Kidney capillary endothelial cell (primary cell): ENCODE measurements around the gene SLC27A3.
A peak's percentile ranks its signal among the peaks of the same experiment; 100 is the strongest.
"Not testable (repeated sequence)": the region's sequence is repeated elsewhere in the genome, so short reads cannot be mapped to it uniquely, and the experiment has no call there.

Source experiments
- DNase-seq: peaks from one replicate; pipeline ENCODE4 v3.0.0-alpha.2; 2018; ENCODE audit warnings: low spot score

Gene SLC27A3

GRCh38 chr1:153780551-153780950 lies 5.3 kb downstream of the SLC27A3 start:
- DNase-seq: no peak

GRCh38 chr1:153782648-153783047 lies 7.4 kb downstream of the SLC27A3 start:
- not testable (repeated sequence) for DNase-seq

- DNase-seq: peak; percentile 93
Observed at GRCh38 chr1:153783233-153784190, 8.3 kb downstream of the SLC27A3 start.

DNA sequence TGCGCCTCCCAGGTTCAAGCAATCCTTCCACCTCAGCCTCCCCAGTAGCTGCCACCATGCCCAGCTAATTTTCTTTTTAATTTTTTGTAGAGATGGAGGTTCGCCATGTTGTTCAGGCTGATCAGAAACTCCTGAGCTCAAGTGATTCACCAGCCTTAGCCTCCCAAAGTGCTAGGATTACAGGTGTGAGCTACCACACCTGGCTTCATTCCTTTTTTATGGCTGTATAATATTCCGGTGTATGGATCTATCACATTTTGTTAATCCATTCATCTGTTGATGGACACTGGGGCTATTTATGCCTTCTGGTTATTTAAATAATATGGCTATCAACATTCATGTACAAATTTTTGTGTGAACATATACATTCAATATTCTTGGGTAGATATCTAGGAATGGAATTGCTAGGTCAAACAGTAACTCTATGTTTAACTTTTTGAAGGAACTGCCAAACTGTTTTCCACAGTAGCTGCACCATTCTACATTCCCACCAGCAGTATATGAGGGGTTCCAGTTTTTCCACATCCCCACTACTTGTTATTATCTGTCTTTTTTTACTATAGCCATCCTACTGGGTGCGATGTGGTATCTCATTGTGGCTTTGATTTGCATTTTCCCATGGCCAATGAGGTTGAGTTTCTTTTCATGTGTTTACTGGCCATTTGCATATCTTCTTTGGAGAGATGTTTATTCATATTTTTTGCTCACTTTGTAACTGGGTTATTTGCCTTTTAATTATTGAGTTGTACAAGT lies 11.0 kb downstream of the SLC27A3 start:
- no peak for DNase-seq

DNA sequence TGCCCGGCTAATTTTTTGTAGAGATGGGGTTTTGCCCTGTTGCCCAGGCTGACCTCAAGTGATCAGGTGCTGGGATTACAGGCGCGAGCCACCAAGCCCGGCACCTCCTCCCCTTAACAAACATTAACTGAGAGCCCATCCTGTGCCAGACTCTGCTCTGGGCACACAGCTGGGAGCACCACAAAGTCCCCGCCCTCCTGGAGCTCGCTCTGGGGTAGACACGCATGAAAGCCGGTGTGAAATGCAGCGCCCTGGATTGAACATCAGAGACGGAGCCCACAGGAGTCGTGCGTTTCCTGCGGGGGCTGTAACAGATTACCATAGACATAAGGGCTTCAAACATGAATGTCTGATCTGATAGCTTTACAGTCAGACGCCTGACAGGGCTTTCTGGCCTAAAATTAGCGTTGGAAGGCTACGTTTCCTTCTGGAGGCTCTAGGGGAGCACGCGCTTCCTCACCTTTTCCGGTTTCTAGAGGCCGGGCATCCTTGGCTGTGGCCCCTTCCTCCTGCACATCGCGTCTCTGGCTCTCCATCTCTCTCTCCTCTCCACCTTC lies 14.3 kb downstream of the SLC27A3 start:
- no peak for DNase-seq

DNA sequence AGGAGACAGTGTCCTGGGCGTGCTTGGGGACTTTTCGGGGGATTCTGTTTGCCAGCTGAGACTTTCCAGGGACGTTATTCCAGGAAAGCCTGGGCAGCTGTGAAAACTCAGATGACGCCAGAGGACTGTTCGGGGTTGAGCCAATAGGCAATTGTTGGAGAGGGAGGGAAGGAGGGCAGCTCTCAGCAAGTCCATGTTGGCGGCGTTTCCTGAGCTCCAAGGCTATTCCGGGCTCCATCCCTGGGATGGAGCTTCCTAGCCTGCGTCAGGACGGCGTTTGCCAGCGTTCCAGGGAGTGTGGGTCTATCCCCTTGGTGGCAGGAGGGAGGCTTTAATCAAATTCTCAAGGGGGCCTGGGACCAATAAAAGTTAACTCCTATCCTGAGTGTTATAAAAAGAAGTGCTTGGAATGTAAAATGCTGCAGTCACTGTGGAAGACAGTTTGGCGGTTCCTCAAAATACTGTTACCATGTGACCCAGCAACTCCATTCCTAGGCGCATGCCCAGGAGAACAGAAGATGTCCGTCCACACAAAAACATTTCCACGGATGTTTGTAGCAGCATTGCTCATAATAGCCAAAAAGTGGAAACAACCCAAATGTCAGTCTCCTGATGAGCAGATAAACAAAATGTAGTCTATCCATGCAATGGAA lies 15.2 kb downstream of the SLC27A3 start:
- DNase-seq: no peak

- DNase-seq: no peak
Observed at GRCh38 chr1:153790966-153791647, 15.9 kb downstream of the SLC27A3 start.

- no peak for DNase-seq
Observed at GRCh38 chr1:153791648-153792253, 16.5 kb downstream of the SLC27A3 start.

DNA sequence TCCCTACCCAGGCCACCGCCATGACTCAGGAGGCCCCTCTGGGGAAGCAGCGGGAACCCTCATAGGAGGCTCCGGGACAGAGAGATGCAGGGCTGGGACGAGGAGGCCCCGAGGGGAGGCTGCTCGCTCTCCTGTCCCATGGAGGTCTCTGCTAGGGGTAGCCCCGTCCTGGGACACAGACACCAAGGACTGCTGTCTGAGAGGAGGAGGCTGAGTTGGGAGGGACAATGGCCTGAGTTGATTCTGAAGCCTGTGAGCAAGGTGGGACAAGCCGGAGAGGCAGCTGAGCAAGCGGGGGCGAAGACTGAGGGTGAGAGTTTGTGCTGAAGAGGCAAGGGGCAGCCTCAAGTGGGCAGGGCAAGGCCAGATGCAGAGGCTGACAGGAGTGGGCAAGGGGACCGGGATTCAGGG lies 17.4 kb downstream of the SLC27A3 start:
- no peak for DNase-seq

DNA sequence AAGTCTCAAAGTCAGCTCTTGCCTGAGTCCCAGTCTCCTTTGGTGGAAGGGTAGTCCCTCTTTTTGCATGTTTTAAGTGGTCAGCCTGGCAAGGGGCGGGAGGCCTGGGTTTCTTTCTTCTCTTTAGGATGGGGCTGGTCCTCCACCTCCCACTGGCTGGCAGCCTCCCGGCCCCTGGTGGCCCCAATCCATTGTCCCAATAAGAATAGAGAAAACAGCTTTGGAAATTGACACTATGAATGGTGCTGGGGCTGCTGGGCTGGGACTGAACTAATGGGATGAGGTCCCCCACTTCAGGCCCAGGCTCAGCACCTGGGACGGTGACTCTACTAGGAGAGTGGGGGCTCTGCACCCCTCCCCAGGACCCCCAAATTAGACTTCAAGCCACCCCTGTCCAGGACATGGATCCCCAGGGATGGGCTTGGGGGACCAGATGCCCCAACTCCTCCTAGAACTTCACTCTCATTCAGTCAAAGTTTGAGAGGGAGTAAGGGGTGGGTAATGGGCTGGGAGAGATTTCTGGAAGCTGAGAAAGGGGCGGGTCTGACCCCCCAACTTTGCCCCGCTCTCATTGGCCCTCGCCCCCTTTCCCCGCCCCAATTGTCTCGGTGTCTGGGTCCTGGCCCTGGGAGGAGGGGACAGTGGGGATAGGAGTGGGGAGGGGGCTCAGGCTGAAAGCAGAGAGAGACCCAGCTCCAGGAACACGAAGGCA lies 18.2 kb downstream of the SLC27A3 start:
- no peak for DNase-seq

DNA sequence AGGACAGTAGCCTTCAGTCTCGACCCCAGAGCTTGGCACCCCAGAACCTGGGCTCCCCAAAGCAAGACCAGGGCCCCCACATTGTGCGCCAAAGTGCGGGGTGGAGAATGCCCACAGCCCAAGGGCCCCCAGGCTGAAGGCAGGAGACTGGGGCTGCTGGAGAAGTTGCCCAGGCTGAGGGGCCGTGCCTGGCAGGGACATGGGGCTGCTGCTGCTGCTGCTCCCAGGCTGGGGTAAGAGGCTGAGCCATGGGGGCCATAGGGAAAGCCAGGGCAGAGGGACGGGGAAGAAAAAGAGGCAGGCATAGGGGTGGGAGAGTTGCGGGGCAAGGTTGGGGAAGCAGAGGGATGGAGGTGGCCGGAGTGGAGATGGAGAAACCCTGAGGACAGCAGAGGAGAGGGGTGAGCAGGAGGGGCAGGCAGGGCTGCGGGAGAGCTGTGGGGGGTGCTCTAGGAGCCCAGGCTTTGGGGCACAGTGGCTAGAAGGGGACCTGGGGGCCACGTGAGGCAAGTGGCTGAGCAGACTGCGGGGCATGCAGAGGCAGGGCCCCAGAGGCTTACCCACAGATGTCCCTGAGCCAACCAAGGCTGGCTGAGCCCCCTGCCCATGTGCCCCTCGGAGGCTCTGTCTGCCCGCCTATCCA lies 18.9 kb downstream of the SLC27A3 start:
- DNase-seq: no peak

- DNase-seq: no peak
Observed at GRCh38 chr1:153794624-153795329, 19.6 kb downstream of the SLC27A3 start.

GRCh38 chr1:153795330-153795837 lies 20.2 kb downstream of the SLC27A3 start:
- DNase-seq: no peak

GRCh38 chr1:153795934-153796785 lies 21.0 kb downstream of the SLC27A3 start:
- DNase-seq: no peak

GRCh38 chr1:153796786-153797659 lies 21.8 kb downstream of the SLC27A3 start:
- DNase-seq: no peak

- no peak for DNase-seq
Observed at GRCh38 chr1:153798468-153798780, 23.2 kb downstream of the SLC27A3 start.

- no peak for DNase-seq
Observed at GRCh38 chr1:153799016-153799415, 23.8 kb downstream of the SLC27A3 start.
